SK-N-MC (cell line): ENCODE measurements around the gene RAB21.

Experiments used
- EZH2 ChIP-seq: fragments of 200-600 bp; sonication (generic); IDR thresholded peaks from one replicate; pipeline ENCODE4 v1.6.1; 2017; ENCODE audit warnings: antibody characterized with exemption
- FOXP2 ChIP-seq: optimal IDR thresholded peaks from 2 replicates; pipeline ENCODE3; 2011; ENCODE audit warnings: mild to moderate bottlenecking, moderate library complexity; ENCODE audit not compliant: insufficient read depth; ENCODE audit errors: extremely low read length, control extremely low read depth
- POLR2AphosphoS5 ChIP-seq: IDR thresholded peaks from 2 replicates; pipeline ENCODE4 v1.6.1; 2012; ENCODE audit warnings: mild to moderate bottlenecking, low read depth, low read length, borderline replicate concordance

DNA sequence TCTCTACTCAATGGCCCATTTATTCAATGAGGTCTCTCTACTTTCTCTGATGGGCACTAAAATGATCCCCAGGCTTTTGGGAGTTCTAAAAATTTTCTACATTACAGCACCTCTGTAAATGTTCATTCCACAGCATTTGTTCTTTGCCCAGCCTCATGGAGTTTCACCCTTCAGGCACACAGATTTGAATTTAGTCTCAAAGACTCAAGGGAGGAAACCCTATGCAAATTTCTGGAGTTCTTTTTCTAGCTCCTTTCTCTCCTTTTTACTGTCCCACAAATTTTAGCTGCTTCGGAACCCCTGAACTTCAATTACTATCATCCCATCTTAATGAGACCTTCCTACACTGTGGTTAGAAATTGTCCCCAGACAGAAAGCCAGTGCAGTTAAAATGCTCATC, 17.5 kb upstream of the RAB21 start:
- TF ChIP-seq EZH2 (no peak), POLR2AphosphoS5 (no peak), FOXP2 (no peak)
